HS-27A (cell line): ENCODE results near the gene TEDC1.
A peak's percentile ranks its signal among the peaks of the same experiment; 100 is the strongest.

ENCODE experiments used
- DNase-seq: peaks from one replicate; pipeline ENCODE4 v3.0.0-alpha.2; 2012; ENCODE audit warnings: low read depth, missing footprints

The TEDC1 gene, protein sequence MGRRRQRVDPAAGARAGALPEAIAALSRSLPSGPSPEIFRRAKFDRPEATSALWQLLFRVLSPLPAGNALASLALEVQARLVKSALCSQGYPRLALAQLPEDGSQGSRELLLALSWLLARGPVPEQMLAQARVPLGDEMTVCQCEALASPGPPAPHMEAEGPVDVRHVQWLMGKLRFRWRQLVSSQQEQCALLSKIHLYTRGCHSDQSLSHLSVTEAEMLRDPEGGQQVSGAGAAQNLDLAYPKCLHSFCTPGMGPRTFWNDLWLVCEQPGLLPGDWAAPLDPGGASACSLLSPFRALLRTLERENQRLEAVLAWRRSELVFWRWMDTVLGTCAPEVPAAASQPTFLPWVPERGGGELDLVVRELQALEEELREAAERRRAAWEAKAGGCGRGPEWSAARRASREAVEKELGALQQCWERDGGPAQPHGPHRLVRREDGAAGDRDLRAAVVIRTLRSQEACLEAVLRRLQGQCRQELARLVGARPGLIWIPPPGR

DNA sequence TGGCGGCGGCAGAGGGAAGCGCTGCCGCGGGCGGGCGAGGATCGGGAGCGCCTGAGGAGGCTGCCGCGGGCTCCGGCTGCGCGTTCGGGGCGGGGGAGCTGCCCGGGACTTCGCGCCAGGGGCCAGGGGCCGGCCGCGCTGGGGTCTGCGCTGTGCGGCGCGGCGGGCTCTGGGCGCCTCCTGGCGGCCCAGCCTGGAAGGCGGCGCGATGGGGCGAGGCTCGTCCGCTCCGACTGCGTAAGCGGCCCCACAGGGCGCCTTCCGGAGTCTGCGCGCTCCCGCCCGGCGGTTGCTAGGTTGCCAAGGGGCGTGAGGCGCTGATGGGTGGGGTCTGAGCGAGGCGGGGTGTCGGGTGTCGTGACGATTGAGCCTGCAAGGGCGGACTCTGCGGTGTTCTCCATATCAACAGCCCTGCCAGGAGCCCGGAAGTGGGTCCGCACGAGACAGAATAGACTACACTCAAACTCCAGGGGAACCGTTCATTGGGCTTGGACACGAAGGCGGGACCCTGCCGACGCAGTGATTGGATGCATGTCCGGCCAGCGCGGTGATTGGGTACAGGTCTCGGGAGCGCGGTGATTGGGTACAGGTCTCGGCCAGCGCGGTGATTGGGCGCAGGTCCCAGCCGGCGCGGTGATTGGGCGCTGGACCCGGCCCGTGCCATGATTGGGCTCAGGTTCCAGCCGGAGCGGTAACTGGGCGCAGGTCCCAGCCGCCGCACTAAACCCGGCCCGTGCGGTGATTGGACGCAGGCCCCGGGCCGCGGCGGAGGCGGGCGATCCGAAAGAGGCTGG is at the start of gene TEDC1:
Gene TEDC1 (plus strand): TSS at position 675 of the 794 bp plus-strand sequence. CDS start 130 bp downstream, outside the sequence.
- peak; percentile 99 for DNase-seq

GRCh38 chr14:105442125-105442524 is 48.9 kb upstream of the TEDC1 start:
- no peak for DNase-seq

- no peak for DNase-seq
Measured at GRCh38 chr14:105442834-105443233, 48.2 kb upstream of the TEDC1 start.

DNA sequence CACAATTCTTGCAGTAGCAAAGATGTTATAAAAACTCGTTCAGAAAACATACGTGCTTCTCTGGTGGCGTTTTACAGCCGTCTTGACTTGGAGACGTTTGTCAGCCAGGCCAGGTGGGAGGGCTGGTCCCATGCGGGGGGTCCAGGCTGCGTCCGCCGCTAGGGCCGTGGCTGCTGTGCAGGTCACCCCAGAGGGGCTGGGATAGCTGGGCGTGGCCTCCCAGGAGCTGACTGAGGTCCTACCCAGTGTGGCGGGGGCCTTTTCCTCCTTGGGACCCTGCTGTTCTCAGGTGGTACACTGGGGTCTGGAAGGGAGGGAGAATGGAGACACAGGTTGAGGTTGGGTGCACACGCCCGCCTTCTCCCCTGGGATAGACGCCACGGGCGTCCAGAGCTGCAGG is 46.2 kb upstream of the TEDC1 start:
- DNase-seq: no peak

- DNase-seq: no peak
Measured at GRCh38 chr14:105445290-105445689, 45.8 kb upstream of the TEDC1 start.

GRCh38 chr14:105445901-105446845 is 44.9 kb upstream of the TEDC1 start:
- DNase-seq: no peak

DNA sequence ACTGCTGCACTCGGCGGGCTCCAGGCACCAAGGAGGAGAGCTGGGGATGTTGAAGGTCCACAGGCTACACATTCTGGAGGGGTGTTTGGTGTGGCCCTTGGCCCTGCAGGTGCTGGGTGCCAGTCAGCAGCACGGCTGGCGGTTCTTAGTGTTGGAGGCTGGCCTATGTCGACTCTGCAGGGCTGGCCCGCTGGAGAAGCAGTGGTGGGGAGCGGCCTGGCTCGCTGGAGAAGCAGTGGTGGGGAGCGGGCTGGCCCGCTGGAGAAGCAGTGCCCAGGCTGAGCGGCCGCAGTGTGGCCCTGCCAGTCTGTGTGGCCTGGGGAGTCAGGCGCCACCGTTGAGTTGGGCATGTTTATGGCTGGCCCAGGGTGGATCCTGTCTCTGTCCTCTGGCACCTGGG is 44.1 kb upstream of the TEDC1 start:
- DNase-seq: no peak

- DNase-seq: no peak
Measured at GRCh38 chr14:105447651-105448640, 43.1 kb upstream of the TEDC1 start.

- DNase-seq: no peak
Measured at GRCh38 chr14:105448706-105449111, 42.3 kb upstream of the TEDC1 start.

DNA sequence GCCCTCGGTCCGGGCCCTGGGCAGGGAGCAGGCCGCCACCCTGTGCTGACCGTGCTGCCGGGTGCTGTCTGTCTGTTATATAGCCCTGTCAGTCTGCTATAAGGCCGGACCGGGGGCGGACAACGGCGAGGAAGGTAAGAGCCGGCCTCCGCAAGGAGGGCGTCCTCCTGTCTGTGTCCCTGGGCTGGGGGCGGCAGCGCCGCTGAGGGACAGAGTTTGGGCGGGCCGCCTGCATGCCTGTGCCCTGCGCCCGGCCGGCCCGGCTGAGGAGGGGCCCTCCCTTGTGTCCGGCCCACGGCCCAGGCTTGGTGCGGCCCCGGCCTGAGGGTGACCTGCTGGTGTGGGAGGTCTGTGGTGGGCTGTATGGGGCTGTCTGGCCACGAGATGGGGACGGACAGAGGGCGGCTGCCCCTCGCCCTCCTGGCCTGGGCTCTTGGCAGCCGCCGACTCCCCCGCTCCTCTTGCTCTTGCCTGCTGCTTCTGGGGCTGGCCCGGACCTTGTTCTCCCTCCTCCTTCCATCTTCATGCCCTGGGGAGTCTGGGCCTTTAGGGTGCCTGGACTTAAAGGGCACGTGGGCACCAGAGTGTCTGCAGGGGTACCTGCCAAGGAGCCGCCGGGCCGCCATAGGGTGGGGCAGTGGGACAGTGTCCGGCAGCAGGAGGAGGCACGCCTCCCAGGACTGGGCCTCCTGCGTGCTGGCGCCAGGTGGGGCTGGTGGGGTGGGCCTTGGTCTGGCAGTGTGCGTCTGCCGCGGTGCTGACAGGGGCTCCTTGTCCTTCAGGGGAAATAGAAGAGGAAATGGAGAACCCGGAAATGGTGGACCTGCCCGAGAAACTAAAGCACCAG is 41.5 kb upstream of the TEDC1 start:
- no peak for DNase-seq

DNA sequence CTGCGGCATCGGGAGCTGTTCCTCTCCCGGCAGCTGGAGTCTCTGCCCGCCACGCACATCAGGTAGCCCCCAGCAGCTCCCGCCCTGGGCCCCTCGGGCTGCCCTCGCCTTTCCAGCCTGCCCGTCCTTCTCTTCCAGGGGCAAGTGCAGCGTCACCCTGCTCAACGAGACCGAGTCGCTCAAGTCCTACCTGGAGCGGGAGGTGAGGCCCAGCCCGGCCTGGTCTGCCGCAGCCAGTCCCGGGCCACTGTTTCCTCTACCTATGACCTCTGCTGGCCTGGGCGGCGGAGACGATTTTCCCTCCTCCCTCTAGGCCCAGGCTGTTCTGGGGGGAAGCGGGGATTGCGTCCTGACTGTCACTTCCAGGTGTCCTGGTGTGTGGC is 40.9 kb upstream of the TEDC1 start:
- DNase-seq: no peak

DNA sequence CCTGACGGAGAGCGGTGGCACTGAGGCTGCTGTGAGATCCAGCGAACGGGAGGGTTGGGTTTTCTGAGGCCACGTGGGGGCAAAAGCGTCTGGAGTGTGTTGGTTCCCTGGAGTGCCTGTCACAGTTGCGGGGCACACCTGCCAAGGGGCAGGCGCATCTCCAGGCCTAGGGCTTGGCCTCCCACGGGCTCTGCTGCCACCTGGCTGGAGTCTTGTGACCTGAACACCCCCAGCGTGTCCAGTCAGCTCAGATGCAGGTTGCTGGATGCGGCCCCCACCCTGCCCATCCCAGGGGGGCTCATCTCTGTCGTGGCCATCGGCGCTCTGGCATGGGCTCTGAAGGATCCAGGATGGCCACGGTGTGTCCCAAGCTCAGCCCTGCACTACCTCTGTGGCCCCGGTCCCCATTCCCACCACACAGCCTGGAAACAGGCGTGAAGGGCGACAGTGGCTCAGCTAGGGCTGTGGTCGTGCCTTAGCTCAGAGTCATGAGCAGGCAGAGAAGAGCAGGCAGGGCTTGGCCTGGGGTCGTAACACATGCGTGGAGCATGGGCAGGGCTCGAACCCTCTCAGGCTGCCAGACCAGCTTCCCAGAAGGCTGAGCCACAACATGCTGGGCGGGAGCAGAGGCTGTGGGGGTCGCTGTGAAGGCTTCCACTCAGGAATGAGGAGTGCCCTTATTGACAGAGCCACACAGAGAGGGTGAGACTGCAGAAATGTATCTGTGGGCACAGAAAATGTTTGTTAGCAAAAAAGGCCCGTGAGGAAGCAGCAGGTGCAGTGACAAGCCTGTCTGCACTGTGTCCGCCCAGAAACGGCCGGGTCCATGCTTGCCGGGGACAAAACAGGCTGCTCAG is 40.0 kb upstream of the TEDC1 start:
- no peak for DNase-seq

GRCh38 chr14:105452963-105453362 is 38.1 kb upstream of the TEDC1 start:
- DNase-seq: no peak

GRCh38 chr14:105453847-105454246 is 37.2 kb upstream of the TEDC1 start:
- no peak for DNase-seq

GRCh38 chr14:105455086-105455640 is 35.9 kb upstream of the TEDC1 start:
- DNase-seq: no peak

GRCh38 chr14:105455766-105456660 is 35.0 kb upstream of the TEDC1 start:
- DNase-seq: no peak
